IgD-negative memory B cell (primary cell): ENCODE data around the gene BPIFA2. TPM values are rescaled to one million over a fixed set of nuclear protein-coding genes. Genes with fewer than 3 reads are reported as not detected.

Experiments used
- H3K27ac Mint-ChIP-seq, 3 donors: one replicate each; pipeline ENCODE4 v1.8.0; 2020 to 2022; ENCODE audit warnings: mild to moderate bottlenecking in 3 of 3, mixed read lengths in 3 of 3, moderate library complexity in 1 of 3
- H3K27me3 Mint-ChIP-seq: one replicate; pipeline ENCODE4 v1.8.0; 2021; ENCODE audit warnings: mixed read lengths
- H3K36me3 Mint-ChIP-seq: one replicate; pipeline ENCODE4 v1.8.0; 2020; ENCODE audit warnings: mild to moderate bottlenecking, mixed read lengths
- H3K4me1 Mint-ChIP-seq, 3 donors: one replicate each; pipeline ENCODE4 v1.8.0; 2020 to 2022; ENCODE audit warnings: mixed read lengths in 3 of 3, mild to moderate bottlenecking in 1 of 3
- H3K4me3 Mint-ChIP-seq, 4 donors: one replicate each; pipeline ENCODE4 v1.8.0; 2020 to 2022; ENCODE audit warnings: mild to moderate bottlenecking in 4 of 4, mixed read lengths in 4 of 4, moderate library complexity in 3 of 4
- H3K9me3 Mint-ChIP-seq, 3 donors: one replicate each; pipeline ENCODE4 v1.8.0; 2020 to 2021; ENCODE audit warnings: mixed read lengths in 3 of 3, mild to moderate bottlenecking in 1 of 3
- polyA plus RNA-seq: library from polyadenylated mRNA; unstranded; fragments of 300-500 nt; fragmentation: Illumina TruSeq; gene quantifications from one replicate; pipeline ENCODE4 v1.2.3, GENCODE V29; 2021

The BPIFA2 gene
- polyA plus RNA-seq, 1 donor from 2014 or later = not detected

DNA sequence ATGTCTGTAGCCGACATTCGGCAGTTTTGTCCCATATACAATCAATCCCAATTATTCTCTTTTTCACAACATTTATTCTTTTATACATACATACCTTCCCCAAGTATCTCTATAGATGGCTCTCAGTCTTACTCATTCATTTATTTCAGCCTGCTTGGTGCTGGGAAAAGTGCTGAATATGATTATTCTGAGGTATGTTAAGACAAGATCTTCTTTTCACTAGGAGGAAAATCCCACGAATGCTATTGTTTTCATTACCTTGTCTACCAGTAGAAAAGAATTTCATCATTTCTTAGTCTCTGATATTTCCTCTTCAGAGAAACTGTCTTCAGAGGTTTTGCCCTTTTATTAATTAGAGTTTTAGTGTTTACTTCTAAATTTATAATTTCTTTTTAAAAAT, 35.5 kb downstream of the BPIFA2 start:
- Mint-ChIP-seq H3K9me3 (peaks cover 0 to 2% (median 0%) of the 10 kb centered on the region in 3 donors), H3K4me3 (no peak overlapping the region), H3K4me1 (no peaks in the 10 kb centered on the region), H3K27ac (no peak overlapping the region), H3K36me3 (no peaks in the 10 kb centered on the region), H3K27me3 (peaks cover 8% of the 10 kb centered on the region)

DNA sequence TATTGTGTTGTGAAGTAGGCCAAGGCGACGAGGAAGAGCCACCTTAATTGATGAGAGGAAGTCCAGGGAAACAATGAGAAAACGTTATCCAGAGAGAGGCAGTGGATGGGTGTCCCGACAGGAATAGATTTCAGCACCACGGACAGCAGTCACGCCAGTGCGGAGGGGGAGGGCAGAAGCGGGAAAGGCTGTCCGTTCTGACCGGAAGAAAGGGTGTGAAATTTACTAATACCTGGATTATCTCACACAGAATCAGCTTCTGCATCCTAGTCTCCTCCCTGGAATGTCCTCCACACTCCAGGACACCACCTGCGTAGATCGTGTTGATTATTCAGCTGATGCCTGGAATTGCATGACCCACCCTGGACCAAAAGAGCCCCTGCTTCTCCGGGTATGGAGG, 41.8 kb downstream of the BPIFA2 start:
- Mint-ChIP-seq H3K4me3 (peak overlapping the region in 1 of 4 donors; percentile 37), H3K27me3 (peaks cover 20% of the 10 kb centered on the region), H3K27ac (peak overlapping the region in 1 of 3 donors; percentile 74), H3K36me3 (no peaks in the 10 kb centered on the region), H3K9me3 (peaks cover 0 to 3% (median 0%) of the 10 kb centered on the region in 3 donors), H3K4me1 (peaks cover 0 to 2% (median 0%) of the 10 kb centered on the region in 3 donors)

DNA sequence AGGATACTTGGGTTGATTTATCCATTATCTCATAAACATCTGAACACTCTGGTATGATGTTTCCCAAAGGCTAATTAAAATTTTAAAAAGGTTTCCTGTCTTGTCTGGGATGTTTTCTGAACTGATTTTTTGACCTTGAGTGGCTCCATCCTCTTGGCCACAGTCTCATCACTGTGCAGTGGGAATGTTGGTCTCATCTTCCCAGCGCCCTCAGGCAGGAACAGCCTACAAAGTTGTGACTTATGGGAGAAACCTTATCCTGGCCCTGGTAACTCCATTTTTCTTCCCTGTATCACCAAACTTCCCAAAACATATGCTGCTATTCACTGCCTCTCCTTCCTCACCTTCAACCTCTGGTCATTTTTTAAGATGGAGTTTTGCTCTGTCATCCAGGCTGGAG, 42.4 kb downstream of the BPIFA2 start:
- H3K4me3 Mint-ChIP-seq = no peak overlapping the region
- H3K4me1 Mint-ChIP-seq = peaks cover 0 to 2% (median 0%) of the 10 kb centered on the region in 3 donors
- H3K9me3 Mint-ChIP-seq = peaks cover 0 to 3% (median 0%) of the 10 kb centered on the region in 3 donors
- H3K27ac Mint-ChIP-seq = peak overlapping the region in 1 of 3 donors; percentile 74
- H3K27me3 Mint-ChIP-seq = peaks cover 22% of the 10 kb centered on the region
- no peaks in the 10 kb centered on the region for H3K36me3 Mint-ChIP-seq

DNA sequence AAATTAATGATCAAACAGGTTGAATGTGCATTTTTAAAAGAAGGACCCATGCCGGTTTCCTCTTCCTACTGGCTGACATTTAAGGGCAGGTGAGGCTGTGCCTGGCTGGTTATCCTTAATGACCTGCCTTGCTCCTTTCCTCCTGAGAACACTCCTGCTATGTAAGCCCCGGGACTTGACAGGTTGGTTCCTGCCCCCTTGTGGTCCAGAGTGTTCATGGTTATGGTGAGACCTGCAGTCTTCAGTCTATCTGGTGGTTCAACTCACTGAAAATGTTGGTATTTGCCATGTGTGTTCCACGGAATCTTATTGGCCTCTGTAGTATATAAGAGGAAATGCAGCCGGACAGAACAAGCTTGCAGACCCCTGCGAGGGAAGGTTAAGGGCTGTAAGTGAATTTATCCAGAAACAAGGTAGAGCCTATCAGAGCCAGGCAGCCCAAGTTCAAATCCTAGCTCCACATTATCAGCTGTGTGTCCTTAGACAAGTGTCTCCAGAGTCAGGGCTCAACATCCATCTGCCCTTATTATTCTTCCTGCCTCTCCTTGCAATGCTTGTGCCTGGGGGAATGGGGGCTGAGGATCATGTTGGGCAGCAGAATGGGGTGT, 44.0 kb downstream of the BPIFA2 start:
- peaks cover 0 to 3% (median 0%) of the 10 kb centered on the region in 3 donors for H3K9me3 Mint-ChIP-seq
- peaks cover 25% of the 10 kb centered on the region for H3K27me3 Mint-ChIP-seq
- H3K27ac Mint-ChIP-seq = no peak overlapping the region
- H3K4me1 Mint-ChIP-seq = peaks cover 0 to 2% (median 0%) of the 10 kb centered on the region in 3 donors
- no peaks in the 10 kb centered on the region for H3K36me3 Mint-ChIP-seq
- H3K4me3 Mint-ChIP-seq = no peak overlapping the region

DNA sequence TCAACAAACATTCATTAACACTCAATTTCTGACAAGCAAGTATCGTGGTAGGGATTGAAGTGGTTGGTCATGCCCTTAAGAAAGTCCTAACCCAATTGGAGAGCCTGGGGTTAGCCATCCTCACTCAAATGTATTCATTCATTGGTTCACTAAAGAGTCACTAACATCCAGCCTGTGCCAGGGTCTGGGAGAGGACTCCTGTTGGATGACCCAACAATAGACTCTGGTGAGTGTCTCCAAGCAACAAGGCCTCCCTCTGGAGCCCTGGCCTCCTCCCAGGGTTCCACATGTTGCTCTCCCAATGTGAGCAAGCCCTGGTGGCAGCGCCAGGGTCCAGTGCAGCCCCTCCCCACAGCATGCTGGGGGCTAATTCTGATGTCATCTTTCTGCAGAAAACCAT, 49.1 kb downstream of the BPIFA2 start, which contains the start of gene BPIFA3:
Gene BPIFA3, plus strand, starts transcription at position 301 of the 400 bp plus-strand sequence. CDS start 185 bp downstream, outside the sequence.
- Mint-ChIP-seq H3K27ac (no peak within 1 kb of the TSS), H3K9me3 (no peaks in the 10 kb centered on the region), H3K4me3 (no peak within 1 kb of the TSS), H3K27me3 (peaks cover 14% of the 10 kb centered on the region), H3K4me1 (no peaks in the 10 kb centered on the region), H3K36me3 (no peaks in the 10 kb centered on the region)

DNA sequence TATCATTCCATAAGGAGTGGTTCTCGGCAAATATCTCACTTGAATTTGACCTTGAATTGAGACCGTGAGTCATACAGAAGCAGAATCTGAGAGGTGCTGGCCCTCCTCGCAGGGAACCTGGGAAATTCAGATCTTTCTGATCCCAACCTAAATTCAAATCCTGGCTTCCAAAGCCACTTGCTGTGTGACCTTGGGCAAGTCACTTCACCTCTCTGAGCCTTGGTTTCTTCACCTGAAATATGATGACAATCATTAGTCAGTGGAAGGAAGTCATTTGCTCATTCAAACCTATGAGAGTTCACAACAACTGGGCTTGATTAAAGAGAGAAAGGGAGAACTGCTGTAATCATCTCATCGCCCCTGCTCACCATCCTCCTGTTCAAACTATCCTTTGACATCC, 56.4 kb downstream of the BPIFA2 start:
- peaks cover 23% of the 10 kb centered on the region for H3K27me3 Mint-ChIP-seq

DNA sequence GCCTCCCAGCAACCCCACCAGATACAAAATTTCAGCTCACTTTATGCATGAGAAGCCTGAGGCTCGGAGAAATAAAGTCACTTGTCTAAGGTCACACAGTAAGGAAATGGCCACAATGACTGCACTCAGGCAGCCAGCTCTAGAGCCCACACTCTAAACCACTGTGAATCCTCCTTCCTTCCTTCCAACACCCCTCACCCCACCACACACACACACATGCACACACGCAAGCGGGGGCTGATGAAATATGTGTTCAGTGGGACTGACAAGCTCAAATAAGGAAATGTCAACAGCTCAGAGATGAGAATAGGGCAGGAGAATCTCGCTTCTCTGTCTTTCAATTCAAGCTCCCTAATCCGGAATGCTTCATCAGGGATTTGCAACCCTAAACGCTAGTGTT, 61.9 kb downstream of the BPIFA2 start:
- H3K9me3 Mint-ChIP-seq = peaks cover 0 to 3% (median 0%) of the 10 kb centered on the region in 3 donors
- peaks cover 2% of the 10 kb centered on the region for H3K36me3 Mint-ChIP-seq
- no peak overlapping the region for H3K27ac Mint-ChIP-seq
- H3K4me1 Mint-ChIP-seq = no peaks in the 10 kb centered on the region
- peaks cover 18% of the 10 kb centered on the region for H3K27me3 Mint-ChIP-seq
- no peak overlapping the region for H3K4me3 Mint-ChIP-seq

More for the DNA sequence above, 56.4 kb downstream of the BPIFA2 start:
- Mint-ChIP-seq H3K27ac (no peak overlapping the region), H3K4me1 (no peaks in the 10 kb centered on the region), H3K36me3 (peaks cover 2% of the 10 kb centered on the region), H3K4me3 (no peak overlapping the region), H3K9me3 (peaks cover 0 to 3% (median 0%) of the 10 kb centered on the region in 3 donors)

Other genes with a start within 250 kb of the BPIFA2 start
- gene SUN5, start 163.7 kb upstream of the BPIFA2 start, polyA plus RNA-seq = not detected
- not detected for gene BPIFB2, start 160.5 kb upstream of the BPIFA2 start, polyA plus RNA-seq
- not detected for gene BPIFB6, start 136.5 kb upstream of the BPIFA2 start, polyA plus RNA-seq
- not detected for gene BPIFB3, start 114.3 kb upstream of the BPIFA2 start, polyA plus RNA-seq
- not detected for gene BPIFB4, start 88.5 kb upstream of the BPIFA2 start, polyA plus RNA-seq
- not detected for gene BPIFA3, start 49.2 kb downstream of the BPIFA2 start, polyA plus RNA-seq
- gene BPIFA1, start 67.8 kb downstream of the BPIFA2 start, polyA plus RNA-seq = not detected
- not detected for gene BPIFB1, start 115.1 kb downstream of the BPIFA2 start, polyA plus RNA-seq
- 29.0 TPM for gene CDK5RAP1, start 233.4 kb downstream of the BPIFA2 start, polyA plus RNA-seq